ENCODE measurements around the gene LAMC1. TPM values are rescaled to one million over a fixed set of nuclear protein-coding genes. Genes with fewer than 3 reads are reported as not detected.

The LAMC1 gene
- 263 TPM for total RNA-seq

DNA sequence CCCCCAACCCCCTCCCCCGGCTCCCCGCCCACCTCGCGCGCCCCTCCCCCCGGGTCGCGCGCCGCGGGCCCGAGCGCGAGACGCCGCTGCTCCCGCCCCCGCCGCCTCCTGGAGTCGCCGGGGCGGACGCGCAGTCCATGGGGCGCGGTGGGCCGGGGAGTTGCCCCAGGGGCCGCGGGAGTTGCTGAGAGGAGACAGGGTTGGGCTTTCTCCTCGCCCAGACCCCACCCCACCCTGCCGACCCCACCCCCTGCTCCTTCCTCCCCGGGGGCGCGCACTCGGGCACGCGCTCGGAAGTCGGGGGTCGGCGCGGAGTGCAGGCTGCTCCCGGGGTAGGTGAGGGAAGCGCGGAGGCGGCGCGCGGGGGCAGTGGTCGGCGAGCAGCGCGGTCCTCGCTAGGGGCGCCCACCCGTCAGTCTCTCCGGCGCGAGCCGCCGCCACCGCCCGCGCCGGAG lies at the start of gene LAMC1:
LAMC1 (plus strand) TSS at position 275 of the 455 bp plus-strand sequence. CDS start 297 bp downstream, outside the sequence.
- DNase-seq (ENCODE audit: low spot score) (peak; percentile 86), ATAC-seq (peak; percentile 70)
- intact Hi-C loops (cut with DNase I), result loop anchor here (10.0 kb wide), 1 partner anchor 92 kb away; no protein-coding TSS in a partner anchor

DNA sequence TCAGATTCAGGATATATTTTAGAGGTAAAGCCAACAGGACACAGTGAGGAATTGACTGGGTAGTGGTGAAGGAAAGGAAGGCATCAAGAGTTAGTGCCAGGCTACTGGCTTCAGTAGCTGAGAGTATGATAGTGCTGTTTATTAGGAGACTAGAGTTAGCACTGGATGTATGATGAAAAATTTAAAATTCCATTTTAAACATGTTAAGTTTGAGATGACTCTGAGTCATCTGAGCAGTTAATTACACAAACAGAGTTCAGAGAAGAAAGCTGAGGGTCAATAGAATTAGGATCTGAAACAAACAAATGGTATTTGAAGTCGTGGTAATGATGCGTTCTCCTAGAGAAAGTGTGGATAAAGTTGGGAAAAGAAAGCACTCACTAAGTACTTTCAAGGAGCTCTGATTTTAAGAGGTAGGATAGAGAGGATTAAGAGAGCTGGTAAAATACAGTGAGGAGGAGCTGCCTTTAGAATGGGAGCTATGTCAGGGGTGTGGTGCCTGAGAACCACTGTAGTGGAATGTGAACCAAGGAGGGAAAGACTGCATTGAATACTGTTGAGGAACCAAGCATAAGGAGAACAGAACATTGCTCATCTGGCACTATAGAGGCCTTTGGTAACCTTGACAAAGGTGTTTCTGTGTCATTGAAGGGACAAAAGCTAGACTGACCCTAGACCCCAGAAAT lies 48.6 kb upstream of the LAMC1 start:
- intact Hi-C loops (cut with DNase I), result no loop called here
- ATAC-seq (no peak), DNase-seq (ENCODE audit: low spot score) (no peak)

DNA sequence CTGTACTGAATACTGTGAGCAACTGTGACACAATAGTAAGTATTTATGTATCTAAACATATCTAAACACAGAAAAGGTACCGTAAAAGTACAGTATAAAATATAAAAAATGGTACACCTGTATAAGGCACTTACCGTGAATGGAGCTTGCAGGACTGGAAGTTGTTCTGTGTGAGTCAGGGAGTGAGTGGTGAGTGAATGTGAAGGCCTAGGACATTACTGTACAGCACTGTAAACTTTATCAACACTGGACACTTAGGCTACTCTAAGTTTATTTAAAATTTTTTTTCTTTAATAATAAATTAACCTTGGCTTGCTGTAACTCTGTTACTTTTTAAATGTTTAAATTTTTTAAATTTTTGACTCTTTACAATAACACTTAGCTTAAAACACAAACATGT lies 45.7 kb upstream of the LAMC1 start:
- intact Hi-C loops (cut with DNase I), result no loop called here
- no peak for ATAC-seq
- DNase-seq (ENCODE audit: low spot score), result no peak

DNA sequence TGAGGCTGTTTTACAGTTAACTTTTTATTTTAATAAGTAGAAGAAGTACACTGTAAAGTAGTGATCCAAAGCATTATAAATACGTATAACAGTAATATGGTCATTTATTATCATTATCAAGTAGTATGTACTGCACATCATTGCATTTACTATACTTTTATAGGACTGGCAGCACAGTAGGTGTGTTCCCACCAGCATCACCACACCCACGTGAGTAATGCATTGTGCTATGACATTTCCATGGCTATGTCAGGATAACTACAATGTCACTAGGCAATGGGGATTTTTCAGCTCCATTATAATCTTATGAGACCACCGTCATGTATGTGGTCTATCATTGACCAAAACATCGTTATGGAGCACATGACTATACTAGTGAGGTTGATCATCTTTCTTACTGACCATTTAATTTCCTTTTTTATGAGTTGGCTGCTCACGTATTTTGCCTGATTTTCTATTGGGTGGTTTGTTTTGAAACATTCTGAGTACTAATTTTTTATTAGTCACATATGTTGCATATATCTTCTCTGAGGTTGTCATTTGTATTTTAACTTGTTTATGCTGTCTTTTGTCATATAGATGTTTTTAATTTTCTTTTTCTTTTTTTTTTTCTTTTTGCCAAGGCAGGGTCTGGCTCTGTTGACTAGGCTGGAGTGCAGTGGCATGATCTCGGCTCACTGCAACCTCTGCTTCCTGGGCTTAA lies 44.9 kb upstream of the LAMC1 start:
- intact Hi-C loops (cut with DNase I), result no loop called here
- ATAC-seq (no peak), DNase-seq (ENCODE audit: low spot score) (no peak)

DNA sequence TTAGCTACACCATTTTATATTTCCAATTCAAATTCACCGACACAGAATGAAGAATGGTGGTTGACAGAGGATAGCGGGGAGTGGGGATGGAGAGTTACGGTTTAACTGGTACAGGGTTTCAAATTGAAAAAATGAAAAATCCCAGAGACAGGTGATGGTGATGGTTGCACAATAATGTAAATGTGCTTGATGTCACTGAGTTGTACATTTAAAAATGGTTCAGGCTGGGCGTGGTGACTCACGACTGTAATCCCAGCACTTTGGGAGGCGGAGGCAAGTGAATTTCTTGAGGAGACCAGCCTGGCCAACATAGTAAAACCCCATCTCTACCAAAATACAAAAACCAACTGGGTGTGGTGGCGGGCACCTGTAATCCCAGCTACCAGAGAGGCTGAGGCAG lies 39.1 kb upstream of the LAMC1 start:
- intact Hi-C loops (cut with DNase I), result no loop called here
- ATAC-seq (no peak), DNase-seq (ENCODE audit: low spot score) (no peak)

DNA sequence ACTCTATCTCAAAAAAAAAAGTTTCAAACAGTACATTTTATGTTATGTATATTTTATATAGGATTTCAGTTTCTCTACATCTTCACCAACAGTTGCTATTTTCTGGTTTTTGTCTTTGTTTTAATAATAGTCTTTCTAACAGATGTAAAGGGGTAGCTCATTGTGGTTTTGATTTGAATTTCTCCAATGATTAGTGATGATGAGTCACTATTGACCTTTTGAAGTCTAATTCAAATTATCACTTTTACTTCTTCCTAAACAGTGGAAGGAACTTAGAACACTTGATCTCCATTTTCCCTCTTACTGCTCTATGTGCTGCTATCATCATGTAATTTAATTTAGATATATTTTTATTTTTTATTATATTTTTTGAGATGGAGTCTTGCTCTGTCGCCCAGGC lies 38.6 kb upstream of the LAMC1 start:
- DNase-seq (ENCODE audit: low spot score), result no peak
- no peak for ATAC-seq
- intact Hi-C loops (cut with DNase I), result no loop called here

DNA sequence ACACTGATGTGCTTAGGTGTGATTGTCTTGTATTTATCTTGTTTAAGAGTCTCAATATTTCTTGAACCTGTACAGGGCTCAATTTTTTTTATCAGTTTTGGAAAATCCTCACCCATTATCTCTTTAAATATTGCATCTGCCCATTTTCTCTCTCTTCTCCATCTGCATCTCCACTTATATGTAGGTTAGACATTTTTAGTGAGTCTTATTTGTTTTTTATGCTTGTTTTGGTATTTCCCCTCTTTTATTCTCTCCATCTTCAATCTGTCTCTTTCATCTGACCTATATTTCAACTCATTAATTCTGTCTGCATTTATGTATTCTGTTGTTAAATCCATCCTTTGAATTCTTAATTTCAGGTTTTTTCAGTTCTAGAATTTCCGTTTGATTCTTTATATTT lies 37.3 kb upstream of the LAMC1 start:
- intact Hi-C loops (cut with DNase I), result no loop called here
- DNase-seq (ENCODE audit: low spot score) (no peak), ATAC-seq (no peak)

DNA sequence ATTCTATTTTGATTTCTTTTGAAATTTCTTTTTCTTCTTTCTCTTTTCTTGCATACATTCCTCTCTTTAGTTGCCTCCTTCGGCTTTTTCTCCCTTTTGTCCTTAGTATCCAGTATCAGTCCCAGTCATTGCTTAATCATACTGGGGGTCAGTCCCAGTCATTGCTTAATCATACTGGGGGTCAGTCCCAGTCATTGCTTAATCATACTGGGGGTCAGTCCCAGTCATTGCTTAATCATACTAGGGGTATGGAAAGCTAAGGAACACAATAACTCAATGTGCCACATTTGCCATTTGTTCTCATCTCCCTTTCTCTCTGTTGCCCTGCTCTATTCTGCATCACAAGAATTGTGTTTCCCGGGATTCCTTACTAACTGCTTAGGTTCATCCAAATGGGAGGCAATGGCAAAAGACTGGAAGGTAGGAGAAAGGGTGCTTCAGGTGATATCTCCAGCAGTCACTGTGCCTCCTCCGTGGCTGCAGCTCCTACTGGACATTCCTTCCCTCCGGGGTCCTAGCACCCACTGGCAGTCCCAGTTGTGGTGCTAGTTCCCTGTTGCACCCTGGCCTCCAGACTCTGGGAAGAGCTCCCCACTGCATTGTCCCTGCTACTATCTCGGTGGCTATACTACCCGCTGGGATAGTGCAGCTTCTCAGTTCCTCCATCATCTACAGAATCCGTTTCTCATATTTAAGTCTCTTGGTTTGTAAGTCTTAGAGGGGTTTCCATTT lies 32.6 kb upstream of the LAMC1 start:
- no peak for DNase-seq (ENCODE audit: low spot score)
- peak; percentile 74 for ATAC-seq
- intact Hi-C loops (cut with DNase I), result no loop called here

DNA sequence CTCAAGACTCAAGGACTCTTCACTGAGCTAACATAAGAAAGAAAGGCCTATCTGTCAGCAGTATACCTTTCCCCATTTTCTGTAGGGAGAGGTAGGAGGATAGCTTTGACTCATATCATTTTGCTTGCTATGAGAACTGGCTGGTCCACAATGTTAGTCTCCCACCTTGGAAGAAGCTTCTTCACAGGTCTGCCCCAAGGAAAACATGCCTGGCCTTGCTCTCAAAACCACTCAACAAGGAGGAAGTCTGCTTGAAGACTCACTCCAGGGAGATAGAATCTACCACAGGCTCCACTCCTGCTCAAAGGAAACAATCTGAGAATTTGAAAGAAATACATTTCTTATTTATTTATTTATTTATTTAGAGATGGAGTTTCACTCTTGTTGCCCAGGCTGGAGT lies 29.5 kb upstream of the LAMC1 start:
- no peak for DNase-seq (ENCODE audit: low spot score)
- intact Hi-C loops (cut with DNase I), result no loop called here
- ATAC-seq, result no peak

DNA sequence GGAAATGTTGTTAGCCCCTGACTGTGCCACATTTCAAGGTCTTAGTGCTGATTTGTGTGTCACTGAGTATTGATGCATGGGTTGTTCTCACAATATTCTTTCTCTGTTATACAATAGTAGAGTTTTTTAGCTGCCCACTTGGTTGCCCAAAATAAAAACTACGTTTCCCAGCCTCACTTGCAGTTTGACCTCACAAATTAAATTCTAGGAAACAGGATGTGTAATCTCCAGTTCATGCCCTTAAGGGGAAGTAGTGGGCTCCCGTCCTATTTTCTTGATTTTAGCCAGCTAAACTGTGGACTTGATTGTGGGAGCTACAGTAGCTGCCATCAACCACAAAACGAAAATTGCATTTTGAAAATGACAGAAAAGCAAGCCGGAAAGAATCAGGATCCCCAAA lies 27.3 kb upstream of the LAMC1 start:
- intact Hi-C loops (cut with DNase I), result no loop called here
- ATAC-seq (no peak), DNase-seq (ENCODE audit: low spot score) (no peak)

DNA sequence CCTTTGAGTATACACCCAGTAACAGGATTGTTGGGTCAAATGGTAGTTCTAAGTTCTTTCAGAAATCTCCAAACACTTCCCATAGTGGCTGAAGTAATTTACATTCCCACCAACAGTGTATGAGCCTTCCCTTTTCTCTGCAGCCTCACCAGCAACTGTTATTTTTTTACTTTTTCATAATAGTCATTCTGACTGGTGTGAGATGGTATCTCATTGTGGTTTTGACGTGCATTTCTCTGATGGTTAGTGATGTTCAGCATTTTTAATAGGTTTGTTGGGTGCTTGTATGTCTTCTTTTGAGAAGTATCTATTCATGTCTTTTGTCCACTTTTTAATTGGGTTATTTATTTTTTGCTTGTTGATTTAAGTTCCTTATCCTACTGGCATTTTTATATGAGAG lies 26.4 kb upstream of the LAMC1 start:
- DNase-seq (ENCODE audit: low spot score) (no peak), ATAC-seq (no peak)
- intact Hi-C loops (cut with DNase I), result no loop called here

DNA sequence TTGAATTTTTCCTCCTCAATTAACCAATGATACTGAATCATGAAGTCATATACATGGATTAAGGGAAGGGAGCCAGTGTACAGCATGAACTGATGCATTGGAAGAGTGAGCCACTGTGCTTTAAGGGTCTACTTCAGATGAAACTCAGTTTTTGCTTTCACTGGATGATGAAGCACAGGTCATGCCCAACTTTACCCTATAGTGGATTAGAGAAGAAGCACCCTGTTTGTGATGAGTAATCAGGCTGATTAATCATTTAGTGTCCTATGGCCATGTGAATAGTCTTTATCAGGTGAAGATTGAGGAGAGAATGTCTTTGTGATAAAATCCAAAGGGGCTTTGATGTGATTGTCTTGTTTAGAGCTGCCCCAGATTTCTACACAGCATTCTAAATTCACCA lies 24.7 kb upstream of the LAMC1 start:
- intact Hi-C loops (cut with DNase I), result no loop called here
- ATAC-seq, result no peak
- no peak for DNase-seq (ENCODE audit: low spot score)

DNA sequence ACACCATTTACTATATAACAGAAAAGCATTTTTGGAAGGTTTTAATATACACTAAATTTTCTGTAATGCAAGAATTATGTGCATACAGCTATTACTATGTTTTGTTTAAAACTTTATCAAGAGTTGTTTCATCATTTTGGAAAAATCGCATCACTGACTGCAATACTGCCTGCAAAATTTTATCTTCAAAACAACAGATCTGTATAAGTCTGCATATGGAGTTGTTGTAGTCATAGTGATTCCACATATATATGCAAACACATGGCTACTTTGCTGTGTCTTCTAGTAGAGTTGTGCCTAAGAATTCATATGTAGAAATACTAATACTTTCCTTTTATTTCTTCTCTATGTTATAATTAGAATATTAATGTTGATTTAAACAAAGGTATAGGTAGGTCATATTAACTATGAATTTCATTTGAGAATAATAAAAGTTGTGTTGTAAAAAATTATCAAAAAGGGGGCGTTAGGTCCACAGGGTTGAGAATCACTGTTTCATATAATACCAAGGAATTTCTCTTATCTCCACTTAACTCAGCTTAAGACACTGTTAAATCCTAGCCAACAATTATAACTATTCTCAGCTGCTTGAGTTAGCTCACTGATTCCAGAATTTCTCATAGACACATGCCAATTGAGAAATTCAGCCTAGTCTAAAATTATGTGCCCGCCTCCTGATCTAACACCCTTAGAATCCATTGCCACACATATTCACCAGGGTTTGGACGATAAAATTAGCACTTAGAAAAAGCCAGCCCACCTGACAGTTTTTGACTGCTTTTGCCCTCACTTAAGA lies 22.9 kb upstream of the LAMC1 start:
- DNase-seq (ENCODE audit: low spot score) (no peak), ATAC-seq (peak; percentile 59)
- intact Hi-C loops (cut with DNase I), result no loop called here

DNA sequence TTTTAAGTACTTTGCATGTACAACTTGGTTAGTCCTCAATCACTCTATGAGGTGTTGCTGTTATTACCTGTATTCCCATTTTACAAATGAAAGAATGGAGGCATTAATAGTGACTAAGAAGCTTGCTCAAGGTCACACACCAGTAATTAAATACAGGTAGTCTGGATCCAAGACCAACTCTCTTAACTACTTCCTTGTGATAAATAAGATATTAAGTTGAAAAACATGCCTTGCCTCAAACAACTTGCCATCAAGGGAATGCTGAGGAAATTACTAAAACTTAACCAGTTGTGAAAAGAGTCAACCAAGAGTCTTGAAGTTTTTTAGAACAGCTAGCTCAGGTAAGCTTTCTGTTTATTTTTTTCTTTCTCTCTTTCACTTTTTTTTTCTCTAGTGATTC lies 21.0 kb upstream of the LAMC1 start:
- DNase-seq (ENCODE audit: low spot score), result no peak
- no peak for ATAC-seq
- intact Hi-C loops (cut with DNase I), result no loop called here

DNA sequence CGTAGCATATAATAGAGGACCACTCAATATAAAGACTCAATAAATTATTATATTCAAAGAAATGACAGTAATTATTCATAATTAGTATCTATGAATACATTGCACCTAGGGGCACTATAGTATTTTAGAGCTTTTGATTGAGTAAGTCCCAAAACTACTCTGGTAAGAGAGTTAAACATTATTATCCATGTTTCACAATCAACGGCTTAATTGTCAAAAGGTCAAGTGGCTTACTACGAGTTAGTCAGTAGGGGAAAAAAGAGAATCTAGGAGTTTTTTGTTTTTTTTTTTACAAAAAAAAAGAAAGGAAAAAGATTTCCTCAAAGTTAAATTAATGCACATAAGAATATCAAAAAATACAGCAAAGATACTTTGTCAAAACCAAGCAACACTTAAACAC lies 20.4 kb upstream of the LAMC1 start:
- intact Hi-C loops (cut with DNase I), result no loop called here
- DNase-seq (ENCODE audit: low spot score), result no peak
- peak; percentile 81 for ATAC-seq

DNA sequence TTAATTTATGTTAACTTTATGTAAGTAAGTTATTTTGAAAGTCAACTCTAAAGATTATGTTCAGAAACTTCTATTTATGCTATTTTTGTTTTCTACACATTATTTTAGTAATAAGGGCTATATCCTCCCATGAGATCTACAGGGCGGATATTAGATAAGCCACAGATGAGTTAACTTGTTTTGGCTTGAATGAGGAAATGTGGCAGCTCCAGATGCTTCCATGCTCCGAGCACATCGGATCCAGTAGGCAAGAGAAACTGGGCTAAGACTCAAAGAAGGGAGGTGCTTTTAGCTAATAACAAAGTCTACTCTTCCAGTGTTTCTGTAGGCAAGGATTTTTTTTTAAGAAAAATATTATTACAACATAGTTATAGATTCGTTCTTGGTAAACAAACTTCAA lies 20.0 kb upstream of the LAMC1 start:
- no peak for DNase-seq (ENCODE audit: low spot score)
- ATAC-seq, result peak; percentile 89
- intact Hi-C loops (cut with DNase I), result no loop called here

DNA sequence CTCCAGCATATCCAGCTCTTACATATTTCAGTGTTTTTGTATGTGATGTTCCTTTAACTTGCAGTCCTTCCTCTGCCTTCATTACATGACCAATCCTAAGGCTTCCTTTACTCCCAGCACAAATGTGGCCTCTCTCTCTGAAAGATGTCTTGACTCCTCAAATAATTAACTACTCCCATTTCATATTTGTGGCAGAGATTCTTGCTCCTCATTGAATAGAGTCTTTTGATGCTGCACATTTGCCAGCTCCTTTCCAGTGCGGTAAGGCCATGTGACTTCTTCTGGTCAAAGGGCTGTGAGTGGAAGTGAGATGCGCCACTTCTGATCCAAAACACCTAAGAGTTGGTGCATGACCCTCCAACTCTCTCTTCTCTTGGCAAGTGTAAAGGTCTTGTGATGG lies 19.1 kb upstream of the LAMC1 start:
- intact Hi-C loops (cut with DNase I), result no loop called here
- DNase-seq (ENCODE audit: low spot score) (no peak), ATAC-seq (no peak)

DNA sequence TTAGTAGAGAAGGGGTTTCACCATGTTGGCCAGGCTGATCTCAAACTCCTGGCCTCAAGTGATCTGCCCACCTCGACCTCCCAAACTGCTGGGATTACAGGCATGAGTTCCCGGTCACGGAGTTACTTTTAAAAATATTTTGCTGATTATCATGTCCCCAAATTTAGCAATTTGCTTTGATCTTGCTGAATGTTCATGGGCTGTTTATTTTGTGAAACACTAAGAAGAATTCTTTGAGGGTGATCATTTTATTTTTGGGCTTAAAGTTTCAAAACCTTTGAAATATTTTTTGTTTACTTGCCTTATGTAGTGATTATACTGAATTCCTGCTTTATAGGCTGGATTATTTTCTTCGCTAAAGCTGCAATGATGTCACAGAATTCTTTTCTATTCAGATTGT lies 11.4 kb upstream of the LAMC1 start:
- ATAC-seq (no peak), DNase-seq (ENCODE audit: low spot score) (no peak)
- intact Hi-C loops (cut with DNase I), result no loop called here

DNA sequence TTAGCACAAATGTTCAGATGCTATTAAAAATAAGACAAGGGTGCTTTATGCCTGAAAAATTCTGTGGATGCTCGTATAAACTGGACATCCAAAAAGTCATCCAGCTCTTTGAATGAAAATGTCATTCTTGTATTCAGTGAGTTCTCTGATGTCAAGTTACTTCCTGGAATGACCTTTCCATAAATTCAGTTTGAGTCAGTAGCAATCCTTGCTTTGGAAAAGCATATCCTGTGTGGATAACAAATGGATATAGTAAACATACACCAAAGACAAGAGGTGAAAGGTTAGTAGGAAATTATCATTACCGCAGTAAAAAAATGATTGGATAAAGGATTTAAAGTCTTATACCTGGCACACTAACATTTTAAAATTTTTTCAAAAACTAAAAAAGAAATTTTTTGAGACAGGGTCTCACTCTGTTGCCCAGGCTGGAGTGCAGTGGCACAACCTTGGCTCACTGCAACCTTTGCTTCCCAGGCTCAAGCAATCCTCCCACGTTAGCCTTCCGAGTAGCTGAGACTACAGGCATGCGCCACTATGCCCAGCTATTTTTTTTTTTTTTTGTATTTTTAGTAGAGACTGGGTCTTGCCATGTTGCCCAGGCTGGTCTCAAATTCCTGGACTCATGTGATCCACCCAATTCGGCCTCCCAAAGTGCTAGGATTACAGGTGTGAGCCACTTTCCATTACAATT lies 10.8 kb upstream of the LAMC1 start:
- ATAC-seq (no peak), DNase-seq (ENCODE audit: low spot score) (no peak)
- intact Hi-C loops (cut with DNase I), result no loop called here
